Measurements from ENCODE around the gene DNAI7. TPM values are rescaled to one million over a fixed set of nuclear protein-coding genes. Genes with fewer than 3 reads are reported as not detected.

The DNAI7 gene
- total and polyA plus RNA-seq, 2 of the 8 experiments (the other 6 are each of a cell fraction or from before 2014, with no cell fraction given): 0.12 to 0.28 TPM

GRCh38 chr12:25072906-25073650 is 121.9 kb downstream of the DNAI7 start:
- Histone ChIP-seq H3K79me1 (ENCODE audit: low read depth, low read length) (no peaks in the 10 kb centered on the region), H2BK12ac (ENCODE audit: low read depth, low read length) (no peak overlapping the region), H3K4me3 (ENCODE audit: extremely low read depth in 1 of 4, insufficient read depth in 2 of 4, low read depth in 3 of 4, low read length in 4 of 4) (no peak overlapping the region), H3K4me1 (replicated peaks in 1 of 4; ENCODE audit: control insufficient read depth in 3 of 4, insufficient read depth in 4 of 4, low read length in 3 of 4) (no peaks in the 10 kb centered on the region), H3K23me2 (ENCODE audit: low read depth, low read length) (no peaks in the 10 kb centered on the region), H2BK5ac (ENCODE audit: low read depth, low read length) (no peak overlapping the region), H2BK20ac (ENCODE audit: low read length) (no peak overlapping the region), H3K18ac (ENCODE audit: extremely low read depth, low read length) (no peak overlapping the region), H4K5ac (ENCODE audit: insufficient read length, low read depth, low read length) (no peak overlapping the region), H2BK120ac (replicated peaks; ENCODE audit: low read depth, low read length) (no peak overlapping the region), H3K4me2 (ENCODE audit: insufficient read depth in 1 of 2, low read depth in 2 of 2, low read length in 2 of 2) (no peak overlapping the region), H3K14ac (ENCODE audit: insufficient read length) (no peak overlapping the region), H2BK15ac (ENCODE audit: low read length) (no peak overlapping the region), H4K20me1 (replicated peaks in 1 of 2; ENCODE audit: control insufficient read depth in 1 of 2, insufficient read depth in 2 of 2, low read length in 2 of 2) (no peaks in the 10 kb centered on the region), H3K27me3 (replicated peaks in 1 of 4; ENCODE audit: control insufficient read depth in 3 of 4, extremely low read depth in 1 of 4, insufficient read depth in 3 of 4, low read length in 3 of 4) (no peaks in the 10 kb centered on the region), H3K9me3 (ENCODE audit: insufficient read depth in 2 of 2, low read depth in 1 of 2, low read length in 1 of 2) (no peaks in the 10 kb centered on the region), H4K91ac (replicated peaks; ENCODE audit: insufficient read length, low read length) (no peak overlapping the region), H3K23ac (ENCODE audit: insufficient read length) (no peak overlapping the region), H3K79me2 (ENCODE audit: control insufficient read depth in 1 of 2, insufficient read depth in 2 of 2, low read length in 2 of 2) (no peaks in the 10 kb centered on the region), H3K4ac (replicated peaks; ENCODE audit: insufficient read length, low read depth, low read length) (no peak overlapping the region), H2AK5ac (ENCODE audit: low read depth, low read length) (no peak overlapping the region), H3K56ac (replicated peaks; ENCODE audit: insufficient read length, low read depth, low read length) (no peak overlapping the region), H2AFZ (ENCODE audit: low read length) (no peak overlapping the region), H3K27ac (ENCODE audit: low read depth, low read length) (no peak overlapping the region), H3K36me3 (ENCODE audit: control insufficient read depth in 2 of 4, insufficient read depth in 4 of 4, low read length in 3 of 4) (no peaks in the 10 kb centered on the region), H4K8ac (ENCODE audit: extremely low read depth, insufficient read depth, low read length) (no peak overlapping the region), H3K9ac (replicated peaks in 1 of 4; ENCODE audit: extremely low read depth in 1 of 4, low read depth in 3 of 4, low read length in 3 of 4) (no peak overlapping the region)
- FAIRE-seq: no peak
- ChIA-PET CTCF (ENCODE audit: partially characterized antibody) (interaction anchor here (0.8 to 1.2 kb wide), 2 partner anchors 12 to 82 kb away, joined by 3 to 4 read pairs; no protein-coding TSS in a partner anchor), POLR2A (ENCODE audit: partially characterized antibody) (interaction anchor here (0.9 kb wide), 1 partner anchor 10 kb away, joined by 3 read pairs; no protein-coding TSS in a partner anchor)
- WGBS, 2 experiments (ENCODE audit: extremely low coverage in 1 of 2, insufficient coverage in 1 of 2, insufficient read length in 1 of 2, insufficient replicate concordance in 2 of 2, low coverage in 1 of 2, low lambda C conversion rate in 2 of 2, missing lambda C conversion rate in 1 of 2): 62% methylated on average over 4 of the region's 4 CpGs; no CpG with 5 or more reads in 1 of the 2 experiments
- DNase-seq (ENCODE audit: low read depth in 1 of 2, low spot score in 2 of 2): no peak
- no peak for TF ChIP-seq EGR1 (IDR thresholded peaks at IDR 0.05; ENCODE audit: borderline replicate concordance, low read depth, low read length)
- no peak for TF ChIP-seq CHD2 (IDR thresholded peaks at IDR 0.05; ENCODE audit: low read length)
- TF ChIP-seq NANOG (IDR thresholded peaks at IDR 0.05; ENCODE audit: insufficient read depth, low read depth, low read length, poor library complexity, severe bottlenecking): no peak
- TF ChIP-seq RAD21 (IDR thresholded peaks at IDR 0.05 in 1 of 2, conservative IDR thresholded peaks at IDR 0.05 in 1 of 2; ENCODE audit: low read depth in 2 of 2, low read length in 2 of 2): no peak
- no peak for TF ChIP-seq CTBP2 (IDR thresholded peaks at IDR 0.05; ENCODE audit: borderline replicate concordance, insufficient read depth, insufficient read length, low read length)
- no peak for TF ChIP-seq EZH2 (IDR thresholded peaks at IDR 0.05; ENCODE audit: low read depth, low read length, severe bottlenecking)
- TF ChIP-seq CBX8 (IDR thresholded peaks at IDR 0.05; ENCODE audit: borderline replicate concordance, low read depth, low read length): no peak
- TF ChIP-seq SRF (IDR thresholded peaks at IDR 0.05; ENCODE audit: low read depth, low read length): no peak
- no peak for TF ChIP-seq POLR2A (IDR thresholded peaks at IDR 0.05; ENCODE audit: control extremely low read depth in 1 of 2, low read depth in 2 of 2, low read length in 2 of 2)
- no peak for TF ChIP-seq TEAD4 (IDR thresholded peaks at IDR 0.05; ENCODE audit: low read depth, low read length)
- no peak for TF ChIP-seq MAX (IDR thresholded peaks at IDR 0.05)
